ENCODE results near the gene PPFIA4.
"Not testable (repeated sequence)": the region's sequence is repeated elsewhere in the genome, so short reads cannot be mapped to it uniquely, and the experiment has no call there.

PPFIA4 gene

DNA sequence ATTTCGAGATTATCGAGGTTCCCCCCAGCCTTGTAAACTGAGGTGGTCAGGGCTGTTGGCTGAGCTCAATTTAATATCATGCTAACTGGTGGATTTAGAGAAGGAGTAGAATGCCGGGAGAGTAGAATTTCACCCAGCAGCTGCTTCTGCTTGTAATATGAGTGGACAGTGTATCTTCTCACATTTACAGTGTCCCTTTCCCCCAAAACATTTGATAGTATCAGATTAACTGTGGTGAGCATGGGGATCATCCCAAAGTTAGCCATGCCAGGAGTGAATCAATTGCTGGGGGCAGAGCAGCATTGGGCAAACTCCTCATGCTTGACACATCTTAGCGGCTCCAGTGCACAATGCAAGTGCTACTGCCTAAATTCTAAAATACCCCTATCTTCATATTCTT lies 9.2 kb upstream of the PPFIA4 start:
- no peak for DNase-seq (ENCODE audit: low spot score)

DNA sequence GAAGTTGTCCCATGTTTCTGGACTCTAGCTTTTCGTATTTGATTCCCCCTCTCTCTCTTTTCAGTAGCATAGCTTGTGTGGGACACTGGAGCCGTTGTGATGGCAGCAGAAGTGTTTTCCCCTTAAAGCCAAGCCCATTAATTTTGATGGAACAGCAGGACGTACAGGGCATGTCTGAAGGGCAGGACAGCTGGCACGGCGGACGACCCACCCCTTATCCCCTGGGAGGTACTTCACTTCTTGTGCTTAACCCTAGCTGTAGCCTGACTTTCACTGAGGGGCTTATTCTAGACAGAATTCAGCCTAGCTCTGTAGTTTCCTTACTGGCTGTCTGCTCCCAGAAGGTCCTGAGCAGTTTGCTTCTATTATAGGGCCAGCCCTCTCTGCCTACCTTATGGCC lies 8.6 kb upstream of the PPFIA4 start:
- DNase-seq (ENCODE audit: low spot score), result no peak

DNA sequence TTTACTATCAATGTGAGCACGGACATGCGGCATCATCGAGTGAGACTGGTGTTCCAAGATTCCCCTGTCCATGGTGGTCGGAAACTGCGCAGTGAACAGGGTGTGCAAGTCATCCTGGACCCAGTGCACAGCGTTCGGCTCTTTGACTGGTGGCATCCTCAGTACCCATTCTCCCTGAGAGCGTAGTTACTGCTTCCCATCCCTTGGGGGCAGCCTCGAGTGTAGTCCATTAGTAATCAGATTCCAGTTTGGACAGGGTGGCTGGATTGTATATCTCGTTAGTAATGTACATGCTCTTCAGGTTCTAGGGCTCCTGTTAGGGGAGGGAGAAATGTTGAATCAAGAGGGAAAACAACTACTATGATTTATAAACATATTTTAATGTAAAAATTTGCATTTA lies 3.4 kb upstream of the PPFIA4 start:
- DNase-seq (ENCODE audit: low spot score), result not testable (repeated sequence)

GRCh38 chr1:203025686-203026030 lies 633 bp upstream of the PPFIA4 start:
- no peak for DNase-seq (ENCODE audit: low spot score)

- DNase-seq (ENCODE audit: low spot score), result no peak
These were observed 674 bp downstream of the PPFIA4 start for GRCh38 chr1:203026666-203027663.

DNA sequence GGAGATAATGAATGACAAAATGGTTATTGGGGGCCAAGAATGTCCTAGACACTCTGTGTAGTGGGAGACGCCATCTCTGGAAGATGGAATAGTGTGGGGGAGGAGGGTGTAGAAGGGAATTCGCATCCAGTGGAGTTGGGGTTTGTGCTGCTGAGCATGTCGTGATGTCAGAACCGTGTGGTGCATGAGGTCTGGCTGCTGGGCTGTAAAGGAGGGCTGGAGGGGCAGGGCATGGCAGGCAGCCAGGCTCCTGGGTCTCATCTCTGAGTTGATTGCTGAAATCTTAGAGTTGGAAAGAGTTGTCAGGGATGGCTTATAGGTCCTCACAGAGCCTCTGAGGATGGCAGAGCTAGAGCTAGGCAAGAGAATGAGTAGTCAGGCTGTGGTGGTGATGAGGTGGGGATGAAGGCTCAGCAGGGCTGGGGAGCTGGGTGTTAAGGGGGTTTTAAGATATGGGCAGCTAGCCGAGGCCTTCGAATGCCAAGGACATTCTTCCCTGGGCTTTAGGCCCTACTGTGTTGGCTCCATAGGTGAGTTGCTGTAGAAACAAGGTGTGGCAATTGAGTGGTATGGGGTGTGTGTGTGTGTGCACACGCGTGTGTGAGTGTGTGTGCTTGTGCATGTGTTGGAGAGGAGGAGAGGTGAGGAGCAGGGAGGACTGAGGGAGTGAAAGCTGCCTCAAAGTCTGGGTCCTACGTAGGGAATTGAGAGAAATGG lies 1.9 kb downstream of the PPFIA4 start:
- peak; percentile 49 for DNase-seq (ENCODE audit: low spot score)

- DNase-seq (ENCODE audit: low spot score), result no peak
These were observed 2.7 kb downstream of the PPFIA4 start for GRCh38 chr1:203028784-203029553.

GRCh38 chr1:203031467-203031866 lies 5.2 kb downstream of the PPFIA4 start:
- no peak for DNase-seq (ENCODE audit: low spot score)

DNA sequence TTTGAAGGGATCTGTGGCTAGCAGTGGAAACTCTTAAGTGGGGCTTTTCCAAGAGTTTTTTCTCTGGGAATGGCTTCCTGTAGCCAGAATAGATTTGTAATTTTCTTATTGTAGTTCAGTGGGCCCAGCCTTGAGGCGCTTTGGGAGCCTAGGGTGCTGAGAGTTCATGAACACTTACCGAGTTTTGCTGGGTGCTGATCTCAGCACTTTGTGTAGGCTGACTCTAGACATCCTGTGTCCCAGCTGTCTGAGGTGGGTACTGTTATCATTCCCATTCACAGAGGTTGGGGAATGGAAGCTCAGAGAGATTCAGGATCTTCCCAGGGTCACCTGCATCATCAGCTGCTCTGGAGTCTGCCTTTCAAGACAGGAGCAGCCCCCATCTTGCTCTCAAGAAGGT lies 7.0 kb downstream of the PPFIA4 start:
- DNase-seq (ENCODE audit: low spot score), result no peak

GRCh38 chr1:203033917-203034316 lies 7.6 kb downstream of the PPFIA4 start:
- no peak for DNase-seq (ENCODE audit: low spot score)

DNA sequence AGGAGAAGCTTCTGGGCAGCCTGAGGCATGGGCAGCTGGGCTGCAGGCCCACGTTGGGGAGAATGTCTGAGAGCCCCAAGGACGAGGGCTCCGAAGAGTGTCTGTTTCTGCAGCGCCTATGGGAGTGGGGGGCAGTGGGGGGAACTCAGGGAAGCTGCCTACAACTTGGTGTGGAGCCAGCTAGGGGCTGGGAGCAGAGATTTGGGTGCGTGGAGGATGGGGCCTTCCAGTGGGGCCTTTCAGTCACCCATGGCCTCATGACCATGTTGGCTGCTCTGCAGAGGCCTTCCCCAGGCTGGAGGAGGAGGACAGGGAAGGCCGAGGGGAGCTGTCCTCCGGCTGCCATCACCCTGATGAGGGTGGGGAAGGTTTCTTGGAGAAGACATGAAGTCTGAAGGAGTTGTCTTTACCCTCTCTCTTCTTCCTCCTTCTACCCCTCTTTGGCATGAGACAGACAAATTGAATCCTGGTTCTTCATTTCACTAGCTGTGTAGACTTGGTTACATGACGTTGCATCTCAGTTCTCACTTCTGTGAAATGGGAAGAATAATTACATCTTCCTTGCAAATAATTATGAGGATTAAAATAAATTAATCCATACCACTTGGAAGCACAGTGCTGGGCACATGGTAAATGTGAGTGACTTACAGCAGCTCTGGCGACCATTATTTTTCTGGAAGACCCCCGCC lies 8.3 kb downstream of the PPFIA4 start:
- no peak for DNase-seq (ENCODE audit: low spot score)

GRCh38 chr1:203035111-203036000 lies 9.1 kb downstream of the PPFIA4 start:
- no peak for DNase-seq (ENCODE audit: low spot score)

GRCh38 chr1:203036135-203036534 lies 9.8 kb downstream of the PPFIA4 start:
- DNase-seq (ENCODE audit: low spot score), result no peak

GRCh38 chr1:203036537-203036936 lies 10.2 kb downstream of the PPFIA4 start:
- DNase-seq (ENCODE audit: low spot score), result no peak

- no peak for DNase-seq (ENCODE audit: low spot score)
These were observed 11.4 kb downstream of the PPFIA4 start for GRCh38 chr1:203037509-203038190.

GRCh38 chr1:203038217-203038741 lies 12.0 kb downstream of the PPFIA4 start:
- DNase-seq (ENCODE audit: low spot score), result peak; percentile 73

DNA sequence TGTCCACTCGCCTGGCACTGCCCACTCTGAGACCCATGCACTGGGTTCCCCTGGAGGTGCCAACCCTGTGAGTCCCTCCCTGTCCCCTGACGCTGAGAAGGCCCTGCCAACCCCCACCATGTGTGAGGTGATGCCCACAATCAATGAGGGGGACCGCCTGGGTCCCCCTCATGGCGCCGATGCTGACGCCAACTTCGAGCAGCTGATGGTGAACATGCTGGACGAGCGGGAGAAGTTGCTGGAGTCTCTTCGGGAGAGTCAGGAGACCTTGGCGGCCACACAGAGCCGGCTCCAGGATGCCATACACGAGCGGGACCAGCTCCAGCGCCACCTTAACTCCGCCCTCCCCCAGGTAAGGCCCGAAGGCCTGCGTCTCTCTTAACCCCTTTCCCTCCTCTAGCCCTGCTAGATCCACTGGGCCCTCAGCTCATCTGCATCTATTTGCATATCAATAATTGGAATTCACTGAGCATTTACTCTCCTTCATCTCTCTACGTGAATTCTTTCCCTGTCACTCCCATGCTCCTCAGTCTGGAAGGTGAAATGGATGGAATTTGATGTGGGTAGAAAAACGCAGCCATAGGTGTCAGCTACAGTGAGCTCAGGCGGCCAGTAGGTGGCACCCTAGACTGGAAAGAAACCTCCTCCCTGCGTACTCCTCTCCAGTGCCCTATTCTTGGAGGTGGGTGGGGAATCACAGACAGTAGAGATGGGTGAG lies 12.8 kb downstream of the PPFIA4 start:
- DNase-seq (ENCODE audit: low spot score), result peak; percentile 90

DNA sequence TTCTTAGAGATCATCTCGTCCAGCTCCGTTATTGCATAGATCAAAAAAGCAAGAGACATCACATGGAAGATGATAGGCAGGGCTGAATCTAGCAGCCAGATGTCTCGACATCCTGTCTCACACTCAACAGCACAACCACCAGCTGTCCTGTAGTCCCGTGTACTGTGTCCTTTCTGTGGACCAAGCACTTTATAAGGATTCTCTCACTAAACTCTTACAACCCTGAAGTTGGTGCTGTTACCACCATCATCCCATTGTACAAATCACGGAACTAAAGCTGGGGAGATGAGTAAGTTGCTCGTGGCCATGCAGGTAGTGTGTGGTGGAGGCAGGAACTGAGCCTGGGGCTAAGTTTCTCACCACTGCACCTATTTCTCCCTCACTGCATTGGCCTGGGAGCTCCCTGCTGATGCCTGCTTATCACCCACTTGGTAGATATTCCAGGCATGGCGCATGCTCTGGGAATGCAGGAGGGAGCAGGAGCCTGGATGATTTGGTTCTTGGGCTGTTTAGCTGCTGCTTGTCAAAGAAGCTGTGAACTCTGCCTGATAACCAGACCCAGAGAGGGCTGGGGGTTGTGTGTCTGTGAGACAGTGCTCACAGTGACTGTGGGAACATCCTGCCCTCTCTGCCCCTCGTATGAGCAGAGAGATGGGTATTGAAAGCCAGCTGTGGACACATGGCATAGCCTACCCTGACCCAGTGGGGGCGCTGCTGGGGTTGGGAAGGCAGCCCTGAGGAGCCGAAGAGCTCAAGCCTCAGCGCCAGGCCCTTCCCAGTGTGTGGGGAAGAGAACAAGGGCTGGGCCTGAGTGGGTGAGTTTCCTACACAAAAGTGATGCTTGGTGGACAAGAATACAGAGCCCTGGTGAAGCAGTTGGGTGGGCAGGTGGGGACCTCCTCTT lies 13.6 kb downstream of the PPFIA4 start:
- DNase-seq (ENCODE audit: low spot score), result no peak
